Mucosa of descending colon (tissue), 3 donors: ENCODE results near the gene GPD1L. TPM values are rescaled to one million over a fixed set of nuclear protein-coding genes. Genes with fewer than 3 reads are reported as not detected.

Experiments used
- ATAC-seq: fragments of 200-7000 bp; cut with Tn5 transposase; one replicate; pipeline ENCODE4 v1.9.1; 2020; ENCODE audit warnings: mild to moderate bottlenecking, moderate library complexity
- DNase-seq, 3 donors: peaks; one replicate each; pipeline ENCODE4 v3.0.0-alpha.2; 2020
- H3K36me3 ChIP-seq: fragments of 200-600 bp; one replicate; pipeline ENCODE4 v1.8.0; 2021; ENCODE audit warnings: low read depth, mild to moderate bottlenecking
- H3K4me1 ChIP-seq: fragments of 200-600 bp; one replicate; pipeline ENCODE4 v1.8.0; 2021; ENCODE audit warnings: low read depth, mild to moderate bottlenecking
- H3K4me3 ChIP-seq: fragments of 200-600 bp; one replicate; pipeline ENCODE4 v1.8.0; 2021; ENCODE audit warnings: mild to moderate bottlenecking
- H3K9me3 ChIP-seq: fragments of 200-600 bp; one replicate; pipeline ENCODE4 v1.8.0; 2021; ENCODE audit warnings: mild to moderate bottlenecking
- CTCF ChIP-seq: fragments of 200-600 bp; IDR thresholded peaks from one replicate; pipeline ENCODE4 v1.8.0; 2022; ENCODE audit warnings: antibody characterized with exemption, mild to moderate bottlenecking
- intact Hi-C, 2 donors: fragments of 100-400 bp; cut with DNase I in 1 of 2; cut with micrococcal nuclease in 1 of 2; formaldehyde crosslinking; loops; one replicate each; pipeline versions ENCODE4 v1.11.0 to v1.11.1; 2022; cut with DNase I, micrococcal nuclease
- total RNA-seq, 3 donors: library from RNA; stranded (reverse); fragmentation: NEBNext Ultra II Directional in 2 of 3; extraction: Animal tissue kit (Norgen Biotek cat#: 25700) in 2 of 3; gene quantifications; one replicate each; pipeline versions ENCODE4 v1.2.1 to v1.2.4, GENCODE V29; 2021 to 2023
- donor health status: DM: no; HTN: no; CAD: no; lungs with moderate emphysema.
- donor health status: DM: no; HTN: no; CAD: no.
- donor health status: DM: no; HTN: yes; CAD: no.

The GPD1L gene
- total RNA-seq, 3 donors from 2014 or later = 57.6 to 122 (median 72.1) TPM

- H3K4me1 ChIP-seq = no peaks in the 10 kb centered on the region
- intact Hi-C loops = no loop called here
- TF ChIP-seq CTCF = no peak
- ATAC-seq = no peak
- H3K9me3 ChIP-seq = no peaks in the 10 kb centered on the region
- H3K4me3 ChIP-seq = no peak overlapping the region
- no peaks in the 10 kb centered on the region for H3K36me3 ChIP-seq
- no peak for DNase-seq
Observed at GRCh38 chr3:32129832-32130231, 23.4 kb downstream of the GPD1L start.

GRCh38 chr3:32132121-32132520, 25.7 kb downstream of the GPD1L start:
- ATAC-seq (no peak), DNase-seq (no peak)
- intact Hi-C loops = no loop called here
- TF ChIP-seq CTCF = no peak
- no peaks in the 10 kb centered on the region for H3K4me1 ChIP-seq
- H3K4me3 ChIP-seq = no peak overlapping the region
- no peaks in the 10 kb centered on the region for H3K36me3 ChIP-seq
- no peaks in the 10 kb centered on the region for H3K9me3 ChIP-seq

- H3K4me1 ChIP-seq = no peaks in the 10 kb centered on the region
- no peak for DNase-seq
- no peak overlapping the region for H3K4me3 ChIP-seq
- ATAC-seq = no peak
- intact Hi-C loops = no loop called here
- no peak for TF ChIP-seq CTCF
- no peaks in the 10 kb centered on the region for H3K9me3 ChIP-seq
- H3K36me3 ChIP-seq = no peaks in the 10 kb centered on the region
Observed at GRCh38 chr3:32132706-32133105, 26.3 kb downstream of the GPD1L start.

- intact Hi-C loops = no loop called here
Observed at GRCh38 chr3:32136703-32137102, 30.3 kb downstream of the GPD1L start.

GRCh38 chr3:32137870-32138269, 31.4 kb downstream of the GPD1L start:
- intact Hi-C loops = no loop called here
- Histone ChIP-seq H3K9me3 (no peaks in the 10 kb centered on the region), H3K4me1 (no peaks in the 10 kb centered on the region), H3K4me3 (no peak overlapping the region), H3K36me3 (no peaks in the 10 kb centered on the region)
- no peak for TF ChIP-seq CTCF
- no peak for ATAC-seq
- DNase-seq = no peak

More at GRCh38 chr3:32136703-32137102, 30.3 kb downstream of the GPD1L start:
- DNase-seq = no peak
- no peaks in the 10 kb centered on the region for H3K4me1 ChIP-seq
- H3K36me3 ChIP-seq = no peaks in the 10 kb centered on the region
- no peak for TF ChIP-seq CTCF
- ATAC-seq = no peak
- no peaks in the 10 kb centered on the region for H3K9me3 ChIP-seq
- no peak overlapping the region for H3K4me3 ChIP-seq

- Histone ChIP-seq H3K9me3 (no peaks in the 10 kb centered on the region), H3K4me1 (no peaks in the 10 kb centered on the region), H3K4me3 (no peak overlapping the region), H3K36me3 (no peaks in the 10 kb centered on the region)
- TF ChIP-seq CTCF = no peak
- no peak for DNase-seq
- intact Hi-C loops = no loop called here
- ATAC-seq = no peak
Observed at GRCh38 chr3:32138545-32139104, 32.2 kb downstream of the GPD1L start.
